GM23338 (cell line): ENCODE measurements around the gene DAO. TPM values are rescaled to one million over a fixed set of nuclear protein-coding genes. Genes with fewer than 3 reads are reported as not detected.

Experiments used
- ATAC-seq: fragments of 200-7000 bp; cut with Tn5 transposase; 3 replicates; pipeline ENCODE4 v1.9.1; 2020
- DNase-seq: peaks from one replicate; pipeline ENCODE4 v3.0.0-alpha.2; 2015; ENCODE audit warnings: low spot score
- H2AFZ ChIP-seq: fragments of 200-600 bp; sonication (generic); 2 replicates; pipeline ENCODE4 v1.8.0; 2016; ENCODE audit warnings: antibody characterized with exemption, mild to moderate bottlenecking, moderate library complexity
- H3F3A ChIP-seq: fragments of 200-600 bp; sonication (generic); replicated peaks from 2 replicates; pipeline ENCODE4 v1.8.0; 2017; ENCODE audit warnings: antibody characterized with exemption, mixed run types, low read depth
- H3K27ac ChIP-seq: fragments of 200-600 bp; sonication (generic); 2 replicates; pipeline ENCODE4 v1.6.1; 2016; ENCODE audit warnings: low read depth
- H3K27me3 ChIP-seq: fragments of 200-600 bp; sonication (generic); 2 replicates; pipeline ENCODE4 v1.8.0; 2016; ENCODE audit warnings: mild to moderate bottlenecking, mixed run types, moderate library complexity; ENCODE audit not compliant: insufficient read depth
- H3K36me3 ChIP-seq: fragments of 200-600 bp; sonication (generic); 2 replicates; pipeline ENCODE4 v1.8.0; 2016; ENCODE audit warnings: mild to moderate bottlenecking; ENCODE audit not compliant: insufficient read depth
- H3K4me1 ChIP-seq: fragments of 200-600 bp; sonication (generic); 2 replicates; pipeline ENCODE4 v1.8.0; 2016; ENCODE audit warnings: mild to moderate bottlenecking, moderate library complexity; ENCODE audit not compliant: insufficient read depth
- H3K4me2 ChIP-seq: fragments of 200-600 bp; sonication (generic); 2 replicates; pipeline ENCODE4 v1.7.1; 2017; ENCODE audit warnings: mixed run types
- H3K4me3 ChIP-seq: fragments of 200-600 bp; sonication (generic); 2 replicates; pipeline ENCODE4 v1.6.1; 2016; ENCODE audit warnings: mixed run types
- H3K79me2 ChIP-seq: fragments of 200-600 bp; sonication (generic); replicated peaks from 2 replicates; pipeline ENCODE4 v1.8.0; 2017; ENCODE audit warnings: mild to moderate bottlenecking; ENCODE audit not compliant: insufficient read depth
- H3K9me2 ChIP-seq: fragments of 200-600 bp; sonication (generic); 2 replicates; pipeline ENCODE4 v1.8.0; 2017; ENCODE audit not compliant: insufficient read depth
- H4K20me1 ChIP-seq: fragments of 200-600 bp; sonication (generic); replicated peaks from 2 replicates; pipeline ENCODE4 v1.8.0; 2017; ENCODE audit warnings: mild to moderate bottlenecking; ENCODE audit not compliant: insufficient read depth
- H3K27ac Mint-ChIP-seq: 2 replicates; pipeline ENCODE4 v1.8.0; 2020; ENCODE audit warnings: inconsistent platforms, mild to moderate bottlenecking, moderate library complexity, mixed read lengths
- H3K27me3 Mint-ChIP-seq: 3 replicates; pipeline ENCODE4 v1.8.0; 2022; ENCODE audit warnings: low read depth, mild to moderate bottlenecking, moderate library complexity, mixed read lengths, inconsistent platforms; ENCODE audit not compliant: insufficient read depth, poor library complexity
- H3K36me3 Mint-ChIP-seq: 3 replicates; pipeline ENCODE4 v1.8.0; 2021; ENCODE audit warnings: low read depth, mild to moderate bottlenecking, inconsistent platforms, moderate library complexity, mixed read lengths
- H3K4me1 Mint-ChIP-seq: 3 replicates; pipeline ENCODE4 v1.8.0; 2020; ENCODE audit warnings: mild to moderate bottlenecking, inconsistent platforms, mixed read lengths
- H3K4me3 Mint-ChIP-seq: 3 replicates; pipeline ENCODE4 v1.8.0; 2021; ENCODE audit warnings: moderate library complexity, mild to moderate bottlenecking, inconsistent platforms, mixed read lengths
- H3K9me3 Mint-ChIP-seq: 3 replicates; pipeline ENCODE4 v1.8.0; 2020; ENCODE audit warnings: moderate library complexity, mild to moderate bottlenecking, inconsistent platforms, mixed read lengths
- CREB1 ChIP-seq: fragments of 250-450 bp; sonication (Bioruptor Pico); IDR thresholded peaks from 2 replicates; pipeline ENCODE4 v1.5.0; 2020; ENCODE audit warnings: low read depth, mild to moderate bottlenecking, moderate library complexity
- CTCF ChIP-seq, 2 experiments: fragments of 200-600 bp in 1 of 2; sonication (generic) in 1 of 2; conservative IDR thresholded peaks; 2 replicates each; pipeline versions ENCODE4 v1.5.1 to v1.6.1; 2016 to 2017; ENCODE audit warnings: antibody characterized with exemption in 2 of 2, low read depth in 2 of 2, mild to moderate bottlenecking in 2 of 2, moderate library complexity in 1 of 2
- ETS1 ChIP-seq: IDR thresholded peaks from 2 replicates; pipeline ENCODE4 v1.6.1; 2016; ENCODE audit warnings: antibody characterized with exemption
- EZH2 ChIP-seq: fragments of 200-600 bp; sonication (generic); IDR thresholded peaks from one replicate; pipeline ENCODE4 v1.8.0; 2017; ENCODE audit warnings: antibody characterized with exemption, mild to moderate bottlenecking, low read depth; ENCODE audit not compliant: unreplicated experiment
- EZH2phosphoT487 ChIP-seq: fragments of 200-600 bp; sonication (generic); IDR thresholded peaks from one replicate; pipeline ENCODE4 v1.8.1; 2018; ENCODE audit warnings: antibody characterized with exemption; ENCODE audit not compliant: unreplicated experiment
- JUNB ChIP-seq: IDR thresholded peaks from one replicate; pipeline ENCODE4 v1.6.1; 2016; ENCODE audit warnings: antibody characterized with exemption; ENCODE audit not compliant: unreplicated experiment
- NANOG ChIP-seq: IDR thresholded peaks from 2 replicates; pipeline ENCODE4 v1.6.1; 2016; ENCODE audit warnings: antibody characterized with exemption, borderline replicate concordance
- POLR2AphosphoS5 ChIP-seq: IDR thresholded peaks from 2 replicates; pipeline ENCODE4 v1.6.1; 2016; ENCODE audit warnings: antibody characterized with exemption, low read depth
- REST ChIP-seq: IDR thresholded peaks from one replicate; pipeline ENCODE4 v1.6.1; 2018; ENCODE audit warnings: antibody characterized with exemption; ENCODE audit not compliant: unreplicated experiment
- STAT1 ChIP-seq: IDR thresholded peaks from one replicate; pipeline ENCODE4 v1.6.1; 2016; ENCODE audit warnings: antibody characterized with exemption; ENCODE audit not compliant: unreplicated experiment
- ZNF114 ChIP-seq: fragments of 250-450 bp; sonication (Bioruptor Pico); IDR thresholded peaks from 2 replicates; pipeline ENCODE4 v1.5.0; 2020; ENCODE audit warnings: mild to moderate bottlenecking, moderate library complexity
- ZNF331 ChIP-seq: fragments of 250-450 bp; sonication (Bioruptor Pico); IDR thresholded peaks from 2 replicates; pipeline ENCODE4 v1.5.0; 2020; ENCODE audit warnings: low read depth, mild to moderate bottlenecking, moderate library complexity
- ZNF462 ChIP-seq: fragments of 250-450 bp; sonication (Bioruptor Pico); IDR thresholded peaks from 2 replicates; pipeline ENCODE4 v1.5.0; 2020; ENCODE audit warnings: mild to moderate bottlenecking, moderate library complexity
- polyA plus RNA-seq: library from polyadenylated mRNA; unstranded; fragments of >200 nt; fragmentation: Nextera tagmentation; extraction: Ambion mirVana; gene quantifications from 2 replicates; pipeline ENCODE4 v1.2.1, GENCODE V29; 2016
- total RNA-seq: library from RNA; depleted of rRNA; stranded (reverse); fragments of >200 nt; shearing (Covaris generic); gene quantifications from 2 replicates; pipeline ENCODE4 v1.2.3, GENCODE V29; 2014

Gene DAO
- total and polyA plus RNA-seq, 2 experiments from 2014 or later: not detected

- no peak for TF ChIP-seq EZH2
Observed at GRCh38 chr12:108846290-108846701, 33.6 kb upstream of the DAO start (continued).

GRCh38 chr12:108847705-108848104, 32.2 kb upstream of the DAO start:
- ATAC-seq (no peak), DNase-seq (no peak)
- H3K4me3 ChIP-seq: no peak overlapping the region
- H3K36me3 ChIP-seq: peaks cover 5% of the 10 kb centered on the region
- H3K27me3 Mint-ChIP-seq: peaks cover 3% of the 10 kb centered on the region
- H3K4me2 ChIP-seq: no peak overlapping the region
- peaks cover 9% of the 10 kb centered on the region for H3K9me3 Mint-ChIP-seq
- H3K4me1 ChIP-seq: no peaks in the 10 kb centered on the region
- no peaks in the 10 kb centered on the region; the same call in 1 of the 2 replicates for H3K79me2 ChIP-seq
- no peaks in the 10 kb centered on the region for H3K27me3 ChIP-seq
- H2AFZ ChIP-seq: no peak overlapping the region
- H3K27ac Mint-ChIP-seq: no peak overlapping the region
- no peak overlapping the region for H3K27ac ChIP-seq
- peaks cover 2% of the 10 kb centered on the region; the same call in 1 of the 3 replicates for H3K4me1 Mint-ChIP-seq
- peaks cover 69% of the 10 kb centered on the region for H3K36me3 Mint-ChIP-seq
- no peak overlapping the region for H3K4me3 Mint-ChIP-seq
- no peaks in the 10 kb centered on the region for H3F3A ChIP-seq
- H4K20me1 ChIP-seq: peaks cover 4% of the 10 kb centered on the region; the same call in 1 of the 2 replicates
- no peaks in the 10 kb centered on the region for H3K9me2 ChIP-seq
- TF ChIP-seq STAT1: no peak
- no peak for TF ChIP-seq ZNF331 (CRISPR knock-in tag)
- TF ChIP-seq NANOG: no peak
- TF ChIP-seq JUNB: no peak
- TF ChIP-seq POLR2AphosphoS5: no peak
- no peak for TF ChIP-seq ETS1
- TF ChIP-seq EZH2: no peak
- TF ChIP-seq CTCF (conservative IDR thresholded peaks at IDR 0.05; ENCODE audit: low read depth in 2 of 2): no peak
- no peak for TF ChIP-seq ZNF114 (CRISPR knock-in tag)
- no peak for TF ChIP-seq CREB1 (CRISPR knock-in tag)
- TF ChIP-seq EZH2phosphoT487: no peak
- no peak for TF ChIP-seq REST
- no peak for TF ChIP-seq ZNF462
